ENCODE data around the gene SLC25A4.

SLC25A4 gene

DNA sequence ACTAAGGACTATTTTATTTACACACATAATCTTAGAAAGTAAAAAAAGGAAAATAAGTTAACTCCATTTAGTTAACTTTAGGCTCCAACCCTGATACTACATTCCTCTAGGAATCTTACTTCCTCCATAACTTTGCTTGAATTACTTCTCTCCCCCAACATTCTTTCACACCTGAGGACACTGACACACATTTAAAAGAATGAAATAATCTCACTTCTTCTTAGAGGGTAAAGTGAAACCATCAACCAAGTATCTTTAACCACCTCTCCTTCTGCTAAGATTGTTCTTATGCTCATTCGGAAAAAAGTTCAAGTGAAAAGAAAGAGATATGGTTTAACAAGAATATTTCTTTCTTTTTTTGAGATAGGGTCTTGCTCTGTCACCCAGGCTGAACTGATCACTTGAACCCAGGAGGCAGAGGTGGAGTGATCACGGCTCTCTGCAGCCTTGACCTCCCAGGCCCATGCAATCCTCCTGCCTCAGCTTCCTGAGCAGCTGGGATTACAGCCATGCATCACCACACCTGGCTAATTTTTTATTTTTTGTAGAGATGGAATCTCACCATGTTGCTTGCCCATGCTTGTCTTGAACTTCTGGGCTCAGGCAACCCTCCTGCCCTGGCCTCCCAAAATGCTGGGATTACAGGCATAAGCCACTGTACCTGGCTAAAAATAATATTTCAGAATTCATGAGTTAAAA is 28.5 kb downstream of the SLC25A4 start:
- Histone ChIP-seq H3K27me3 (ENCODE audit: insufficient read depth, low read depth, severe bottlenecking) (no peaks in the 10 kb centered on the region), H3K4me3 (ENCODE audit: low read depth, low read length) (no peak overlapping the region), H3K27ac (no peak overlapping the region), H3K9me3 (ENCODE audit: severe bottlenecking) (no peaks in the 10 kb centered on the region), H3K36me3 (peaks cover 19% of the 10 kb centered on the region)
- TF ChIP-seq, protein P1, sequence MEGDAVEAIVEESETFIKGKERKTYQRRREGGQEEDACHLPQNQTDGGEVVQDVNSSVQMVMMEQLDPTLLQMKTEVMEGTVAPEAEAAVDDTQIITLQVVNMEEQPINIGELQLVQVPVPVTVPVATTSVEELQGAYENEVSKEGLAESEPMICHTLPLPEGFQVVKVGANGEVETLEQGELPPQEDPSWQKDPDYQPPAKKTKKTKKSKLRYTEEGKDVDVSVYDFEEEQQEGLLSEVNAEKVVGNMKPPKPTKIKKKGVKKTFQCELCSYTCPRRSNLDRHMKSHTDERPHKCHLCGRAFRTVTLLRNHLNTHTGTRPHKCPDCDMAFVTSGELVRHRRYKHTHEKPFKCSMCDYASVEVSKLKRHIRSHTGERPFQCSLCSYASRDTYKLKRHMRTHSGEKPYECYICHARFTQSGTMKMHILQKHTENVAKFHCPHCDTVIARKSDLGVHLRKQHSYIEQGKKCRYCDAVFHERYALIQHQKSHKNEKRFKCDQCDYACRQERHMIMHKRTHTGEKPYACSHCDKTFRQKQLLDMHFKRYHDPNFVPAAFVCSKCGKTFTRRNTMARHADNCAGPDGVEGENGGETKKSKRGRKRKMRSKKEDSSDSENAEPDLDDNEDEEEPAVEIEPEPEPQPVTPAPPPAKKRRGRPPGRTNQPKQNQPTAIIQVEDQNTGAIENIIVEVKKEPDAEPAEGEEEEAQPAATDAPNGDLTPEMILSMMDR (IDR thresholded peaks at IDR 0.05; ENCODE audit: low read depth, low read length): no peak
- DNase-seq: no peak

DNA sequence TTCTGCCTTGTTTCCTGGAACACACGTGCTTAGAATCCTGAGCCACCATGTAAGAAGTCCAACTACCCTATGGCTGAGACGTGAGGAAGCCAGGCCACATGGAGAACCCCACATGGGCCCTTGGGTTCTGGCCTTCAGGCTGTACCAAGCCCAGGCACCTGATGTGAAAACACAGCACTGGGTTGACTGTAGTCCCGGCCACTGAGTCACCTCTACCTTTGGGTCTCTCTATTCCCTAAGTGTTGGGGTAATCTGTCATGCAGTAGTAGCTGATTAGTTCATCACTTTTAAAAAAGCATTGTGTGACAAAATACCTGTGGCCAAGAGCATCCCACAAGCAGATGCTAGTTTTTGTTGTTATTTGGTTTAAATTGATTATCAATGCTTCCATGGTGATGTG is 36.4 kb downstream of the SLC25A4 start:
- DNase-seq: no peak
- Histone ChIP-seq H3K36me3 (peaks cover 6% of the 10 kb centered on the region), H3K9me3 (ENCODE audit: severe bottlenecking) (no peaks in the 10 kb centered on the region), H3K27ac (no peak overlapping the region), H3K27me3 (ENCODE audit: insufficient read depth, low read depth, severe bottlenecking) (no peaks in the 10 kb centered on the region), H3K4me3 (ENCODE audit: low read depth, low read length) (no peak overlapping the region)
- TF ChIP-seq, protein P1 (IDR thresholded peaks at IDR 0.05; ENCODE audit: low read depth, low read length): no peak

GRCh38 chr4:185182239-185182638 is 39.2 kb downstream of the SLC25A4 start:
- TF ChIP-seq, protein P1 (IDR thresholded peaks at IDR 0.05; ENCODE audit: low read depth, low read length): no peak
- peaks cover 5% of the 10 kb centered on the region; the same call in 1 of the 2 replicates for H3K36me3 ChIP-seq

GRCh38 chr4:185183622-185184281 is 40.7 kb downstream of the SLC25A4 start:
- TF ChIP-seq, protein P1 (IDR thresholded peaks at IDR 0.05; ENCODE audit: low read depth, low read length): peak; percentile 67
- peak; percentile 81 for DNase-seq
- Histone ChIP-seq H3K36me3 (peaks cover 9% of the 10 kb centered on the region), H3K27me3 (ENCODE audit: insufficient read depth, low read depth, severe bottlenecking) (no peaks in the 10 kb centered on the region), H3K9me3 (ENCODE audit: severe bottlenecking) (no peaks in the 10 kb centered on the region), H3K4me3 (ENCODE audit: low read depth, low read length) (no peak overlapping the region), H3K27ac (no peak overlapping the region; the same call in 1 of the 2 replicates)

More at GRCh38 chr4:185182239-185182638, 39.2 kb downstream of the SLC25A4 start:
- no peak for DNase-seq
- no peaks in the 10 kb centered on the region for H3K27me3 ChIP-seq (ENCODE audit: insufficient read depth, low read depth, severe bottlenecking)
- H3K9me3 ChIP-seq (ENCODE audit: severe bottlenecking): no peaks in the 10 kb centered on the region
- no peak overlapping the region for H3K27ac ChIP-seq
- no peak overlapping the region for H3K4me3 ChIP-seq (ENCODE audit: low read depth, low read length)

DNA sequence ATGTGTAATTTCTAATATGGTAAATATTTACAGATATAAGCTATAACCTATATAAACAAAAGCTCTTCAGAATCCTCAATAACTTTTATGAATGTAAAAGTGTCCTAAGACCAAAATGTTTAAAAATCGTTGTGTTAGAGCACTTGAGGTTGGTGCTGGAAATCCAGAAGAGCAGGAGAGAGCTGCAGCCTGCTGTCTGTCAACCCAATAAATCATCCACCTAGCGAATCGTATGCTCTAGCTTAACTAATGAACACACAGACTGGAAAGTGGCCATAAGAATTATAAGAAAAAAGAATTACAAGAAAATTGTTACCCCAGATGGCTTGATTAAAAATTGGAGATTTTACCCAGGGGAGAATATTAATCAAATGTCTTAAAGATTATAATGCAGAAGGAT is 43.7 kb downstream of the SLC25A4 start:
- H3K36me3 ChIP-seq: peaks cover 27% of the 10 kb centered on the region
- H3K27me3 ChIP-seq (ENCODE audit: insufficient read depth, low read depth, severe bottlenecking): no peaks in the 10 kb centered on the region
- DNase-seq: no peak
- TF ChIP-seq, protein P1 (IDR thresholded peaks at IDR 0.05; ENCODE audit: low read depth, low read length): no peak
- no peak overlapping the region for H3K4me3 ChIP-seq (ENCODE audit: low read depth, low read length)
- H3K27ac ChIP-seq: no peak overlapping the region
- H3K9me3 ChIP-seq (ENCODE audit: severe bottlenecking): no peaks in the 10 kb centered on the region
